ENCODE results near the gene NOS3.

GRCh38 chr7:150968056-150968733 is 22.6 kb upstream of the NOS3 start:
- TF ChIP-seq, protein P1, sequence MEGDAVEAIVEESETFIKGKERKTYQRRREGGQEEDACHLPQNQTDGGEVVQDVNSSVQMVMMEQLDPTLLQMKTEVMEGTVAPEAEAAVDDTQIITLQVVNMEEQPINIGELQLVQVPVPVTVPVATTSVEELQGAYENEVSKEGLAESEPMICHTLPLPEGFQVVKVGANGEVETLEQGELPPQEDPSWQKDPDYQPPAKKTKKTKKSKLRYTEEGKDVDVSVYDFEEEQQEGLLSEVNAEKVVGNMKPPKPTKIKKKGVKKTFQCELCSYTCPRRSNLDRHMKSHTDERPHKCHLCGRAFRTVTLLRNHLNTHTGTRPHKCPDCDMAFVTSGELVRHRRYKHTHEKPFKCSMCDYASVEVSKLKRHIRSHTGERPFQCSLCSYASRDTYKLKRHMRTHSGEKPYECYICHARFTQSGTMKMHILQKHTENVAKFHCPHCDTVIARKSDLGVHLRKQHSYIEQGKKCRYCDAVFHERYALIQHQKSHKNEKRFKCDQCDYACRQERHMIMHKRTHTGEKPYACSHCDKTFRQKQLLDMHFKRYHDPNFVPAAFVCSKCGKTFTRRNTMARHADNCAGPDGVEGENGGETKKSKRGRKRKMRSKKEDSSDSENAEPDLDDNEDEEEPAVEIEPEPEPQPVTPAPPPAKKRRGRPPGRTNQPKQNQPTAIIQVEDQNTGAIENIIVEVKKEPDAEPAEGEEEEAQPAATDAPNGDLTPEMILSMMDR (IDR thresholded peaks at IDR 0.05; ENCODE audit: insufficient read depth, low read depth, low read length), result no peak
- no peak for TF ChIP-seq EZH2 (IDR thresholded peaks at IDR 0.05; ENCODE audit: insufficient read depth, low read length)

Data from astrocyte (in vitro differentiated cells and primary cell).